ENCODE data around the gene DRAM2. TPM values are rescaled to one million over a fixed set of nuclear protein-coding genes. Genes with fewer than 3 reads are reported as not detected.
"Not testable (repeated sequence)": the region's sequence is repeated elsewhere in the genome, so short reads cannot be mapped to it uniquely, and the experiment has no call there.

The DRAM2 gene
- total RNA-seq, 1 experiment from 2014 or later = 26.4 TPM

- TF ChIP-seq EZH2phosphoT487 (IDR thresholded peaks at IDR 0.05; ENCODE audit: borderline replicate concordance) (no peak), JUND (IDR thresholded peaks at IDR 0.05) (no peak), FOSL1 (IDR thresholded peaks at IDR 0.05; ENCODE audit: low read depth) (no peak)
These were observed 42.4 kb downstream of the DRAM2 start (continued) for GRCh38 chr1:111097356-111098099.

- H3K27ac ChIP-seq (ENCODE audit: low read depth, low read length); DNase-seq (ENCODE audit: low read depth, low spot score); H3K79me2 ChIP-seq (ENCODE audit: insufficient read depth, low read length); RAD21 ChIA-PET (ENCODE audit: low non-redundant PET in 1 of 2, low total read pairs in 2 of 2, uncharacterized antibody in 2 of 2, unreplicated experiment in 2 of 2); H3K9ac ChIP-seq (ENCODE audit: low read length); H3K36me3 ChIP-seq (ENCODE audit: control insufficient read depth in 1 of 2, insufficient read depth in 2 of 2, low read length in 2 of 2); H3K4me1 ChIP-seq (ENCODE audit: control insufficient read depth in 1 of 2, insufficient read depth in 2 of 2, low read length in 2 of 2); CTCF ChIA-PET; H3K4me3 ChIP-seq (replicated peaks in 1 of 2; ENCODE audit: low read depth in 1 of 2, low read length in 2 of 2); POLR2A ChIA-PET; H3K27me3 ChIP-seq (ENCODE audit: insufficient read depth, low read length); H3K9me2 ChIP-seq (ENCODE audit: insufficient read depth); ATAC-seq; H2AFZ ChIP-seq (ENCODE audit: low read depth, low read length, poor library complexity, severe bottlenecking); BruUV-seq (replicated peaks); intact Hi-C loops (cut with micrococcal nuclease); H3K4me2 ChIP-seq (ENCODE audit: low read length); H3K9me3 ChIP-seq (ENCODE audit: control insufficient read depth in 1 of 2, insufficient read depth in 1 of 2, low read depth in 1 of 2, low read length in 2 of 2); H4K20me1 ChIP-seq (ENCODE audit: insufficient read depth): not testable (repeated sequence)
These were observed 44.5 kb downstream of the DRAM2 start for GRCh38 chr1:111095421-111095820.

GRCh38 chr1:111089638-111090037 lies 50.3 kb downstream of the DRAM2 start:
- Histone ChIP-seq H3K9me2 (ENCODE audit: insufficient read depth) (no peaks in the 10 kb centered on the region), H3K36me3 (ENCODE audit: control insufficient read depth in 1 of 2, insufficient read depth in 2 of 2, low read length in 2 of 2) (no peaks in the 10 kb centered on the region), H2AFZ (ENCODE audit: low read depth, low read length, poor library complexity, severe bottlenecking) (no peak overlapping the region), H3K9ac (ENCODE audit: low read length) (no peak overlapping the region), H3K9me3 (ENCODE audit: control insufficient read depth in 1 of 2, insufficient read depth in 1 of 2, low read depth in 1 of 2, low read length in 2 of 2) (no peaks in the 10 kb centered on the region), H3K4me2 (ENCODE audit: low read length) (no peak overlapping the region), H3K79me2 (ENCODE audit: insufficient read depth, low read length) (no peaks in the 10 kb centered on the region), H3K4me1 (ENCODE audit: control insufficient read depth in 1 of 2, insufficient read depth in 2 of 2, low read length in 2 of 2) (no peaks in the 10 kb centered on the region), H4K20me1 (ENCODE audit: insufficient read depth) (no peaks in the 10 kb centered on the region), H3K27ac (ENCODE audit: low read depth, low read length) (no peak overlapping the region), H3K4me3 (replicated peaks in 1 of 2; ENCODE audit: low read depth in 1 of 2, low read length in 2 of 2) (no peak overlapping the region), H3K27me3 (ENCODE audit: insufficient read depth, low read length) (no peaks in the 10 kb centered on the region)
- ATAC-seq (no peak), DNase-seq (ENCODE audit: low read depth, low spot score) (no peak)
- BruUV-seq (replicated peaks) = no TSS peak
- intact Hi-C loops (cut with micrococcal nuclease) = no loop called here
- ChIA-PET POLR2A (no interaction called here), CTCF (no interaction called here), RAD21 (ENCODE audit: low non-redundant PET in 1 of 2, low total read pairs in 2 of 2, uncharacterized antibody in 2 of 2, unreplicated experiment in 2 of 2) (no interaction called here)
- TF ChIP-seq ZFX (IDR thresholded peaks at IDR 0.05) (no peak), JUND (IDR thresholded peaks at IDR 0.05) (no peak), SRF (IDR thresholded peaks at IDR 0.05; ENCODE audit: low read depth) (no peak), CEBPB (IDR thresholded peaks at IDR 0.05; ENCODE audit: low read depth) (no peak), CBX3 (IDR thresholded peaks at IDR 0.05; ENCODE audit: low read depth) (no peak), SP1 (IDR thresholded peaks at IDR 0.05; ENCODE audit: low read depth) (no peak), POLR2AphosphoS5 (IDR thresholded peaks at IDR 0.05; ENCODE audit: low read depth, low read length) (no peak), ZBTB33 (IDR thresholded peaks at IDR 0.05; ENCODE audit: extremely low read depth, insufficient replicate concordance, low read length) (no peak), EZH2phosphoT487 (IDR thresholded peaks at IDR 0.05; ENCODE audit: borderline replicate concordance) (no peak), CTCF (IDR thresholded peaks at IDR 0.05 in 2 of 3, conservative IDR thresholded peaks at IDR 0.05 in 1 of 3; ENCODE audit: borderline replicate concordance in 1 of 3, insufficient read depth in 1 of 3, low read depth in 2 of 3, low read length in 2 of 3) (no peak), TCF7L2 (IDR thresholded peaks at IDR 0.05; ENCODE audit: borderline replicate concordance, extremely low read depth, insufficient read depth, insufficient read length) (no peak), ZNF274 (IDR thresholded peaks at IDR 0.05; ENCODE audit: low read depth, low read length) (no peak), FOSL1 (IDR thresholded peaks at IDR 0.05; ENCODE audit: low read depth) (no peak), ELF1 (IDR thresholded peaks at IDR 0.05; ENCODE audit: borderline replicate concordance, low read depth) (no peak), EZH2 (IDR thresholded peaks at IDR 0.05) (no peak)
